Adrenal gland (tissue), 12 donors: ENCODE data around the gene NBAS. TPM values are rescaled to one million over a fixed set of nuclear protein-coding genes. Genes with fewer than 3 reads are reported as not detected.

Experiments used
- DNase-seq, 7 donors: peaks; one replicate each; pipeline ENCODE4 v3.0.0-alpha.2; 2019 to 2020
- H3K27ac ChIP-seq, 5 donors: fragments of 200-600 bp; sonication (generic) in 4 of 5; 1 replicate in 3 of 5; 2 replicates in 2 of 5; pipeline versions ENCODE4 v1.5.1 to v1.8.0; 2016 to 2020; ENCODE audit warnings: mild to moderate bottlenecking in 1 of 5
- H3K27me3 ChIP-seq: fragments of 200-600 bp; 2 replicates; pipeline ENCODE4 v1.8.0; 2021
- H3K36me3 ChIP-seq, 2 donors: fragments of 200-600 bp; replicated peaks in 1 of 2; 1 replicate in 1 of 2; 2 replicates in 1 of 2; pipeline versions ENCODE4 v1.5.1 to v1.8.0; 2018 to 2022
- H3K4me1 ChIP-seq, 2 donors: fragments of 200-600 bp; replicated peaks in 1 of 2; 1 replicate in 1 of 2; 2 replicates in 1 of 2; pipeline versions ENCODE4 v1.5.1 to v1.8.0; 2018 to 2021
- H3K4me3 ChIP-seq, 4 donors: fragments of 200-600 bp; sonication (generic) in 3 of 4; one replicate each; pipeline ENCODE4 v1.5.1; 2016 to 2018
- H3K9me3 ChIP-seq, 3 donors: fragments of 200-600 bp; sonication (generic) in 1 of 3; replicated peaks in 1 of 3; 1 replicate in 2 of 3; 2 replicates in 1 of 3; pipeline versions ENCODE4 v1.5.1 to v1.8.0; 2016 to 2021
- POLR2A ChIP-seq, 2 donors: fragments of 450-650 bp; IDR thresholded peaks; one replicate each; pipeline ENCODE4 v1.6.1; 2017; ENCODE audit warnings: antibody characterized with exemption in 2 of 2, mild to moderate bottlenecking in 2 of 2, moderate library complexity in 1 of 2
- WGBS, 4 donors: extraction: QIAGEN DNeasy Blood & Tissue Kit in 2 of 4; methylation state at CpG; one replicate each; pipeline versions ENCODE4 v1.1.5 to v1.1.7; 2013 to 2017; 5-methylcytosine and 5-hydroxymethylcytosine counted together
- intact Hi-C, 2 donors: fragments of 100-400 bp; cut with DNase I; formaldehyde crosslinking; loops; one replicate each; pipeline versions ENCODE4 v1.14.1 to v1.15.0; 2022 to 2023
- polyA plus RNA-seq, 3 donors: library from polyadenylated mRNA; stranded (reverse); fragments of 200-250 nt in 2 of 3; fragments of 350-450 nt in 1 of 3; fragmentation: Illumina TruSeq in 1 of 3; extraction: RNeasy Lipid Tissue Mini Kit (QIAGEN cat#74804) in 1 of 3; gene quantifications; one replicate each; pipeline ENCODE4 v1.2.3, GENCODE V29; 2013 to 2014
- total RNA-seq, 9 donors: library from RNA; depleted of rRNA in 4 of 9; stranded (reverse); fragments of >200 nt in 4 of 9; fragments of 120-200 nt in 1 of 9; fragmentation: NEBNext Ultra II Directional in 1 of 9; extraction: Animal tissue kit (Norgen Biotek cat#: 25700) in 1 of 9; gene quantifications; one replicate each; pipeline versions ENCODE4 v1.1.0 to v1.2.4, GENCODE V29; 2013 to 2023
- TF ChIP-seq, protein P1 (sequence below), 6 experiments: fragments of 450-650 bp in 4 of 6; fragments of 200-600 bp in 2 of 6; sonication (generic) in 1 of 6; IDR thresholded peaks; 1 replicate in 5 of 6; 2 replicates in 1 of 6; pipeline versions ENCODE4 v1.5.1 to v1.8.0; 2016 to 2021; ENCODE audit warnings: antibody characterized with exemption in 6 of 6, mild to moderate bottlenecking in 2 of 6, moderate library complexity in 1 of 6
- donor health status: healthy with polysubstance abuse.
- donor health status: Bipolar disorder and iron deficiency.
- donor health status: DM: yes; HTN: yes; CAD: no.
- donor health status: DM: no; HTN: no; CAD: no.
- donor health status: DM: no; HTN: no; CAD: no.
- donor health status: DM: yes; HTN: yes; CAD: no.

The NBAS gene
- total and polyA plus RNA-seq, 12 donors: 22.0 to 62.4 (median 46.2) TPM

DNA sequence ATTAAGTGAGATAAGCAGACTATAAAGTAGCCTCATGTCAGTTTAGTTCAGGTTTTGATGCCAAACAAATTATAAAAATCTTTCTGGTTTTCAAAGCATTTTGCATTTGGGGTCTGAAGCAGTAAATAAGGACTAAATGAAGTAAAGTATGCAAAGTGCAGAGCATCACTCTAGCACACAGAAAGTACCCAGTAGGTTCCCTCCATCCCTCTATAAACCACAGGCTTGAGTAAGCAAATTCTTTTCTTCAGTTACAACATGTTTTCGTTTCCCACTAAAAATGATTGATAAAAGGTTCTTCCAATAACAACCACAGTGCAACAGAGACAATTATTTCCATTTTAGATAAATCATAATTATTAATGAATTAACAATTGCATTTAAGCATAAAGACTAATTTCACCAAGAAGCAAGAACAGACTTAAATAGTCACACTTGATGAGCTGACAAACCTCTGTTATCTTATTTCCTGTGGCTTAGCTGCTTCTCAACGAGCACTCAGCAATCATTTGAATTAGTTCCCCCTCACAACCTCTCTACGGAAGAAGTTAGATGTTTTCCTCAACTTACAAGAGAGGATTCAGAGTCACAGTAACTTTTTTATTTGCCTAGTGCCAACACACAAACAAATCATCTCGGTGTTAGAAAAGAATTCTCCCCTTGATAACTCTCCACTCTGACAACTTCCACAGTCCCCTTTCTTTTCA, 249.8 kb downstream of the NBAS start:
- DNase-seq: no peak
- Histone ChIP-seq H3K27ac (no peak overlapping the region), H3K4me3 (no peak overlapping the region), H3K36me3 (no peaks in the 10 kb centered on the region), H3K9me3 (no peaks in the 10 kb centered on the region), H3K27me3 (no peaks in the 10 kb centered on the region), H3K4me1 (peaks cover 0 to 13% of the 10 kb centered on the region in 2 donors)
- WGBS, 4 donors: 46 to 54% (median 51%) methylated on average over 4 of the region's 4 CpGs
- intact Hi-C loops: no loop called here
- TF ChIP-seq, protein P1, sequence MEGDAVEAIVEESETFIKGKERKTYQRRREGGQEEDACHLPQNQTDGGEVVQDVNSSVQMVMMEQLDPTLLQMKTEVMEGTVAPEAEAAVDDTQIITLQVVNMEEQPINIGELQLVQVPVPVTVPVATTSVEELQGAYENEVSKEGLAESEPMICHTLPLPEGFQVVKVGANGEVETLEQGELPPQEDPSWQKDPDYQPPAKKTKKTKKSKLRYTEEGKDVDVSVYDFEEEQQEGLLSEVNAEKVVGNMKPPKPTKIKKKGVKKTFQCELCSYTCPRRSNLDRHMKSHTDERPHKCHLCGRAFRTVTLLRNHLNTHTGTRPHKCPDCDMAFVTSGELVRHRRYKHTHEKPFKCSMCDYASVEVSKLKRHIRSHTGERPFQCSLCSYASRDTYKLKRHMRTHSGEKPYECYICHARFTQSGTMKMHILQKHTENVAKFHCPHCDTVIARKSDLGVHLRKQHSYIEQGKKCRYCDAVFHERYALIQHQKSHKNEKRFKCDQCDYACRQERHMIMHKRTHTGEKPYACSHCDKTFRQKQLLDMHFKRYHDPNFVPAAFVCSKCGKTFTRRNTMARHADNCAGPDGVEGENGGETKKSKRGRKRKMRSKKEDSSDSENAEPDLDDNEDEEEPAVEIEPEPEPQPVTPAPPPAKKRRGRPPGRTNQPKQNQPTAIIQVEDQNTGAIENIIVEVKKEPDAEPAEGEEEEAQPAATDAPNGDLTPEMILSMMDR (IDR thresholded peaks at IDR 0.05): no peak
- no peak for TF ChIP-seq POLR2A (IDR thresholded peaks at IDR 0.05)

DNA sequence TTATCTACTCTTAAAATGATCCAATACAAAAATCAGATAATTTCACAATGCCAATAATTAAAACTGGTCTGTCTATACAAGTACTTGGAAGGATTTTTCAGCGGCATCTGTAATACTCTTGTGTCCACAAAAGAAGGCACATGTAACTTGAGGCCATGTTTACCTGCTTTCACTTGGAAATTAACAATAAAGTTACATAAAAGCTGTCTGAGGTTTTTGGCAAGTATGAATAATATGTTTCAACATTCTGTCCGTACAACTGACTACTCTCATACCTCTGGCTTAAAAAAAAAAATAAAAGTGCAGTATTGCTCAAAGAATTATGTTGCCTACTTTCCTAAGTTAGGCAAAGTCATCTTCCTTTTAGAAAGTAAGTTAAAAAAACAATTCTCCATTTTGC, 253.6 kb downstream of the NBAS start:
- Histone ChIP-seq H3K27ac (no peak overlapping the region), H3K27me3 (no peaks in the 10 kb centered on the region), H3K9me3 (no peaks in the 10 kb centered on the region), H3K4me3 (no peak overlapping the region), H3K36me3 (no peaks in the 10 kb centered on the region), H3K4me1 (peaks cover 0 to 13% of the 10 kb centered on the region in 2 donors)
- no peak for DNase-seq
- intact Hi-C loops: no loop called here
- TF ChIP-seq, protein P1 (IDR thresholded peaks at IDR 0.05): no peak
- no peak for TF ChIP-seq POLR2A (IDR thresholded peaks at IDR 0.05)
- WGBS, 4 donors: 64 to 87% (median 73%) methylated on average over 2 of the region's 2 CpGs

DNA sequence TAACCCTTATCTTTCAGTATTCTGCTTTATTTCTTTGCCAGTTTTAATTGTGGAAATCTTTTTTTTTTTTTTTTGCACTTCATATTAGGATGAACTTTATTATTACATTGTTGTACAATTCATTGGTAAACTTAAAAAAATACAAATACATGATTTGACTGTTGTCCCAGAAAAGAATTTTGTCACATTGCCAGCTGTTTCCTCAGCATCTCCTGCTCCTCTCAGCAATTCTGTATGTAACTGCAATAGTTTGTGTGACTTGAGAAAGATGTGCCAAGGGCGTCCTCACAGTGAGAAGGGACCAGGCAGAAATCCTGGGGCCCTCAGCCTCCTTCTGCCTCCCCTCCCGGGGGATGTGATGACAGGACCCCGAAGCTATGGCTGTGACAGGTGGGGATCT, 254.4 kb downstream of the NBAS start:
- no peak overlapping the region for H3K4me3 ChIP-seq
- no peaks in the 10 kb centered on the region for H3K27me3 ChIP-seq
- TF ChIP-seq POLR2A (IDR thresholded peaks at IDR 0.05): no peak
- TF ChIP-seq, protein P1 (IDR thresholded peaks at IDR 0.05): no peak
- 73 to 95% (median 87%) methylated on average over 1 to 3 of the region's 3 CpGs for WGBS, 4 donors
- no peaks in the 10 kb centered on the region for H3K36me3 ChIP-seq
- no peaks in the 10 kb centered on the region for H3K9me3 ChIP-seq
- DNase-seq: no peak
- H3K27ac ChIP-seq: no peak overlapping the region
- intact Hi-C loops: no loop called here
- H3K4me1 ChIP-seq: peaks cover 0 to 9% of the 10 kb centered on the region in 2 donors

DNA sequence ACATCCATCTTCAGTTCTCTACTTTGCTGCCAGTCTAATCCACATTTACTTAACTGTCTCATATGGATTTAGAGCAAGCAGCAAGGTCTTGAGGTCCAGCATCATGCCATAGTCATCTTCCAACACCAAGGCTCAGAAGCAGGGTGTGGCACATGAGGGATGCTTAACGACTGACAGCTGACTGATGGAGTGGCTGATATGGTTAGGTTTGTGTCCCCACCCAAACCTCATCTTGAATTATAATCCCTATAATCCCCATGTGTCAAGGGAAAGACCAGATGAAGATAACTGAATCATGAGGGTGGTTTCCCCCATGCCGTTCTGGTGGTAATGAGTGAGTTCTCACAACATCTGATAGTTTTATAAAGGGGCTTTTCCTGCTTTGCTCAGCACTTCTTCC, 257.3 kb downstream of the NBAS start:
- Histone ChIP-seq H3K4me3 (no peak overlapping the region), H3K36me3 (no peaks in the 10 kb centered on the region), H3K4me1 (peaks cover 0 to under 1% of the 10 kb centered on the region in 2 donors), H3K27me3 (no peaks in the 10 kb centered on the region), H3K27ac (no peak overlapping the region), H3K9me3 (no peaks in the 10 kb centered on the region)
- intact Hi-C loops: no loop called here
- no peak for TF ChIP-seq POLR2A (IDR thresholded peaks at IDR 0.05)
- TF ChIP-seq, protein P1 (IDR thresholded peaks at IDR 0.05): no peak
- 88 to 100% (median 92%) methylated on average over 2 of the region's 2 CpGs for WGBS, 4 donors
- no peak for DNase-seq
